Fibroblast of skin of scalp (primary cell): ENCODE data around the gene CDT1. TPM values are rescaled to one million over a fixed set of nuclear protein-coding genes. Genes with fewer than 3 reads are reported as not detected.

Experiments
- DNase-seq: peaks from one replicate; pipeline ENCODE4 v3.0.0-alpha.2; 2013
- polyA plus RNA-seq, 2 experiments: library from polyadenylated mRNA; unstranded; fragments of 120-200 nt; gene quantifications; one replicate each; pipeline ENCODE4 v1.2.1, GENCODE V29; 2013; ENCODE audit not compliant: insufficient read length in 2 of 2

Gene CDT1
- polyA plus RNA-seq (2013, experiment 1 of 2; ENCODE audit: insufficient read length) = 11.0 TPM
- 11.2 TPM for polyA plus RNA-seq (2013, experiment 2 of 2; ENCODE audit: insufficient read length)

DNA sequence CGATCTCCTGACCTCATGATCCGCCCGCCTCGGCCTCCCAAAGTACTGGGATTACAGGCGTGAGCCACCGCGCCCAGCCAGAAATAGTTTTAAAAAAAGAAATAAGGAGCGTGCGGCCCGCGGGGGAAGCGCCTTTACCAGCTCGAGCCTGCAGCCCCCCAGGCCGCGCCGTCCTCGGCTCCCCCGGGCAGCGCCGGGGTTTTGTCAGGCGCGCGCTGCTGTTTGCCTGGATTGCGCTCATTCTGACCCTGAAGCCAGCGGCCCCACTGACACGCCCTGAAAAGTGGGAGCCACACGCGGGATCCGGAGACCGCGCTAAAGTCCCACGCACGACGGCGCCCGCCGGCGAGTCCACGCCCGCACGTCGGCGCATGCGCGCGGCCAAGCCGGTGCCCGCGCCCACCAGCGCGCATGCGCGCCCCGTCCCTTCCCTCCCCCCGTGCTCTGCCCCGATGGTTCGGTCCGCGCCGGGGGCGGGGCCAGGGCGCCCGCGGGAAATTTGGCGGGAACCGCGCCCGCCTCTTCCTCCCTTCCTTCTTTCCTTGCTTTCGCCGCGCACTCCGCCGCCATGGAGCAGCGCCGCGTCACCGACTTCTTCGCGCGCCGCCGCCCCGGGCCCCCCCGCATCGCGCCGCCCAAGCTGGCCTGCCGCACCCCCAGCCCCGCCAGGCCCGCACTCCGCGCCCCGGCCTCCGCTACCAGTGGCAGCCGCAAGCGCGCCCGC lies at the start of gene CDT1:
Gene CDT1, plus strand, starts transcription at position 526 of the 724 bp plus-strand sequence. Its CDS starts 43 bp downstream, at position 569.
- peak; percentile 87 for DNase-seq

DNA sequence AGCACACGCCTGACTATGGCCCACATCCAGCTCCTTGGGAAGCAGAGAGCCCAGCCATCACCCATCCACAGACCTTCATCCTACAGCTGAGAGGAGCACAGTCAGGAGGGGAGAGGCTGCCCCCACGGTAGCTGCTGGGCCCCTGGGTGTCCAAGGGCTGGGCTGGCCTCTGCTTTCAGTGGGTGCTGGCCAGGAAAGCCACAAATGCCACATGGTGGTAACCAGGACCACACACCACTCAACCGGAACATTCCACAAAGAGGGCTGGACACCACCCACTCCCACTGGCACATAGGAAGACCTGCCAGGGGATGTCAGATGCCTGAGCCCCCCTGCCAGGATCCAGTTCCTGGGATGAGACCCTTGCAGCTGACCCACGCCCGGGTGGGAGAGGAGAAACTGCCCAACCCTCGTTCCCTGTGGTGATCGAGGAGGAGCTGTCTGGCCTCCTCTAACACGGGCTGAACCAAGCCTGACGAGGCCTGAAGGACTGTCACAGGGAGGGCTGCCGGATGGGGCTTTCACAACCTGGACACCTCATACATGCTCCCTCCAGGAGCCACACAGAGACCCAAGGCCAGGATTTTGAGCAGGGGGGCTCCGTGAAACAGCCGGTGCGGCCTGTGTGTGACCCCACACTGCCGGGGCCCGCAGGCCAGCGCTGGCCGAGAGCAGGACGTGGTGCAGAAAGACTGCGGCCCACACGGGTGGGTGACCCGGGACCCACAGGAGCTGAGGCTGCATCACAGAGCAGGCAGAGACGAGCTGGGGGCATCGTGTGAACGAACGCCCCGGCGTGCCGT lies 49.3 kb upstream of the CDT1 start:
- DNase-seq = no peak

DNA sequence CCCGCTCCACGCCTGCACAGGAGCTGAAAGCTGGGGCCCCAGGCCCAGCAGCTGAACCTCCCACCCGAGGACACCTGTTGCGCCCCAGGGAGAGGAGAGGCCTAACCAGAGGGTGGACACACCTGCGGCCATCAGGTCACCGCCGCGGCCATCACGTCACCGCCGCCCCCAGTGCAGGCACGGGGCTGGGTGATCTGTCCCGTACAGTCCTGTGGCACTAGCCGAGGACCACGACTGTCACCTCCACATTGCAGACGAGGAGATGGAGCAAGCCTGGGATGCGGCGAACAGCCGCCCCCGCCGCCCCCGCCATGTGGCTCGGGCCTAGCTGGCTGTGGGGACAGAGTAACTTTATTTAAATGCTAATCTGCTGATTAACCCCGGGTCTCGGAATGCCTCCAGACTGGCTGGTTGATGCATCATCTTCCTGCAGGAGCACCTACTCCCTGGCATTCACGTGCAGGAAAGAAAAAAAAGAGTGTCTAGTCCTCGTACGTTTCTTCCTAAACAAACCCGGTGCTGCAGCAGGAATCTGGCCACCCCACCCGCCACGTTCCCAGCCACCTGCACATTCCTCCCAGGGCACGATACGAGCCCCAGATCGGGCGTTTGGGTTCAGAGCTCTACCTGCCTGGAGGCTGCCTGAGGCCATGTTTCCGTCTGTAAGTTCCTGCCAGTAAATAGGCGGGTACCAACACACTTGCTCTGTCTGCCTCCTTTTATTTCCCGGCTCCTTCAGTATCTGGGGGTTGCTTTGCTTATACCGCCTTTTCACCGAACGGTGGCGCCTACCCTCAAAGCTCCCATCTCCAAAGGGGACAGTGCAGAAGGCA lies 48.5 kb upstream of the CDT1 start:
- DNase-seq = no peak

DNA sequence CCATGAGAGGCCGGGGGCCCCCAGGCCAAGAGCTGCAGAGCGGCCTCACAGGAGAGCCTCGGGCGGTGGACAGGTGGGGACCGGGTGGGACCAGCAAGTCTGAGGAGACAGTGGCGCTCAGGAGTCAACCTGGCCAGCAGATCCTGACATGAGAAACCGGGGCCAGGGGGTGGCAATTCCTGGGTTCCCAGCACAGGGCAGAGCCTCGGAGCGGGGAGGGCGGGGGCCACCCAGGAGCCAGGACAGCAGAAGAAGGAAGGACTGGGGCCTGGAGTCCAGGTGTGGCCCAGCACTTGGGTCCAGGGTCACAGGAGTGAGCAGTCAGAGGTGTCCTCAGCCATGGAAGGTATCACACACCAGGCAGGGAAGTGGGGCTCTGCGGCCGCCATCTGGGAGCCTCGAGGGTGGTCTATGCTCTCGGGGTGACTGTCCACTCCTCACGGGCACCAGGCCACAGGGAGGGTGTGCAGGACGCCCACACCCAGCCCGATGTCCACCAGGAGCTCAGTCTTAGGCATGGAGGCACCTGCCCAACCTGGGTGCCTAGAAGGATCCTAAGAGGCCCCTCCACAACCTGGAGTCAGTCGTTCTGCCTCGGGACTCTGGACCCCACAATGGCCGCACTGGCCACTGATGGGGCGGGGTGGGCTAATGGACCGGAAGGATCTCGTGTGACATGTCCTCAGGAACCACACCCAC lies 47.7 kb upstream of the CDT1 start:
- no peak for DNase-seq

DNA sequence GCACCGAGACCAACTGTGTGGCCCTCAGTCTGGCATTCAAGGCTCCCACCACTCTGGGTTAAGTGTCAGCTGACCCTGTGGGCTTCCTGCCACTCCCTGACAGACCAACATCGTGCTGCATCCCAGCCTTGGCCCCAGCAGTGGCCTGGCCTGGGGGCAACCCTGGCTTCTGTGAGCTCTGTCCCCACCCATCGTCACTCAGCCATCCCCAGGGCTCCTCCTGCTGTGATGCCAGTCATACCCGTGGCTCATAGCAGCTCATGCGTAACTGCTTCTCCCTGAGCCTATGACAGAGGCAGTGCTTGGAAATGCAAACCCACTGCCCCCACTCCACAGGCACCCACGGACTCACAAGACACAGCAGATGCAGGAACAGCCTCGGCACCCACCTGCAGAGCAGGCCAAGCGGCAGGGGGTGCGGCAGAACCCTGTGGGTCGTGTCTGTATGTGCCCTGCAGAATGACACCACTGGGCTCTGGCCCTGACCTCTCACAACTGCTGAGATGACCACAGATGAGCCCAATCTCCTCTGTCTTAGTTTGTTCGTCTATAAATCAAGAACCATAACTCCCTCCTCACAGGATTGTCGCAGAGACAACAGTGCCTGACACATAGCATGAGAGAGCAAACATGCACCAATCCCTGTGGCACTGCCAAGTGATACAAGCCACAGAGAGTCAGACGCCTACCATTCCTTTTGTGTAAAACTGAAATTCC lies 45.2 kb upstream of the CDT1 start:
- peak; percentile 29 for DNase-seq

DNA sequence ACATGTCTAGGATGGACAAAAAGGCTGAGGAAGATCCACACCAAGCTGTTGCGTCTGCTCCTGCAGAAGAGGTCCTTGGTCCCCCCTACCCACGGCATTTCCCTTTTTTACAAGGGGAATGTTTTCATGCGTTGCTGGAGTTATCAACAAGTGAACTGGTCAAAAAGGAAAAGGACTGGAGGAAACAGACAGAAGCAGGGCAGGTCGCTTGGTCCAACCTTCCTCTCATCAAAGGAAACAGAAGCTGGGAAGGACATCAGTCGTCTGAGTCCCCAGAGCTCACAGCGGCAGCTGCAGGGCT lies 44.7 kb upstream of the CDT1 start:
- DNase-seq = no peak

DNA sequence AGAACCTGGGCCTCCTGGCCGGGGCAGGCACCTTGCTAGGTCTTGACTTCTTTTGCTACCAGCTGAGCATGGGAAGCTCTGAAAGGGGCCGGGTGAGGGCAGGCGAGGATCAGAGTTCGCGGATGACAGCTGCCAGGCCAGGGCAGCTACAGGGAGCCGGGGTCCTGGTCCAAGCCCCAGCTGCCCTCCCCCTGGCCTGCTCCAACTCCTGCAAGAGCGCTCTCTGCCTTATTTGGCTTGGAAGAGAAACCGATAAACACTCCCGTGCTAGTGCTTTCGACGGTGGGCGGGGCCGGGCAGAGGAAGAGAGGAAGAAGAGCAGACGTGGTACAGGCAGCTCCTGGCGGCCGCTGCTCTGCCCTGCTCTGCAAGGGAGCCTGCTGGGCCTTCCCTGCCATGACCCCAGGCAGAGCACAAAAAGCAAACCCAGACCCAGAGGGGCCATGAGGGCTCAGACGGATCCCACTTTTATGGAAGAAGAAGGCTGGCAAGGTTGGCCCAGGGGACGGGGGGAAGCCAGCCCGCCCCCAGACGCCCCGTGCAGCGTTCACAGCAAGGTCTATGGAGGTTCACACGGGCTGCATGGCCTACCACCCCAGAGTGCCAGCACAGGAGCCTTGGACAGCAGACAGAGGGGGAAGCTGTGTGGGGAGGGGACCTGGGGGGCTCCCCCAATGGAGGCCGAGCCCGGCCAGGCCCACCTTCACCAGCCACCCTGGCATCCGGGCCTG lies 44.2 kb upstream of the CDT1 start:
- DNase-seq = peak; percentile 39

DNA sequence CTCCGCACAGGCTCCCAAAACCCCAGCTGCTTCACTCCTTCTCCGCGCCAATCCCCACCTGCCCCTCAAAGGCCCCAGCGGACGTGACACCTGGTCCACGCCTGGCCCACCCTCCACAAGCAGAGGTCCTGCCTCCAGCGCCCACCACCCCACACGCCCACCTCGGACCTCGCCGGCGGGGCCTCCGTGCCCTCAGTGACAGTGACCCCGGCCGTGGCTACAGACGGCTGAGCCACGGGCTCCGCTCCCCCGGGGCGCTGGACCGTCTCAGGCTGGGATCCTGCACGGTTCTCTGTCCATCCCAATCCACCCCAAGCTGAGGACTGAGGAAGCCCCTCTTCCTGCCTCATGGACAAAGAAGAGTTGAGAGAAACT lies 43.6 kb upstream of the CDT1 start:
- DNase-seq = no peak

DNA sequence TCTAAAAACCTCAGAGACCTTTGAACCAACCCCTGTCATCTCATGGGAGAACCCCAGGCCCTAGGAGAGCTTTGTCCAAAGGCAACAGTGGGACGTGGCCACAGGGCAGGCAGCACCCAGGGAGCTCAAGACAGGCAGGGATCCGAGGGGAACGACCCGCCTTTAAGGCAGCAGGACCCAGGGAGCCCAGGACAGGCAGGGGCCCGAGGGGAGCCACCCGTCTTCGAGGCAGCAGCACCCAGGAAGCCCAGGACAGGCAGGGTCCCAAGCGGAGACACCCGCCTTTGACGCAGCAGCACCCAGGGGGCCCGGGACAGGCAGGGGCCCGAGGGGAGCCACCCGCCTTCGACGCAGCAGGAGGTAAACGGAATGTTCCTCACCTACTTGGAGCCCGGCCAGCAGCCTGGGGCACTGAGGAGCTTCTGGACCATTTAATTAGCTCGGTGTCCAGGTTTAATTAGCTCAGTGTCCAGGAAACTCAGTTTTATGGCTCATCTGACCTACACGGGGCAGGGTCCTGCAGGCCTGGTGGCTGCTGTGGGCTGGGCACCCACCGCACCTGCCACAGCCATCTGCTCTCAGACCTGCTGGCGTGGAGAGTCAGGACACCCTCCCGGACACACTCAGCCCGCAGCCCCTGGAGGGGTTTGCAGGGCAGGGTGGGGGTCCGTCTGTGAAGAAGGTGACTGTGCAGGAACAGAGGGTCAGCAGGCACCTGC lies 43.0 kb upstream of the CDT1 start:
- no peak for DNase-seq

DNA sequence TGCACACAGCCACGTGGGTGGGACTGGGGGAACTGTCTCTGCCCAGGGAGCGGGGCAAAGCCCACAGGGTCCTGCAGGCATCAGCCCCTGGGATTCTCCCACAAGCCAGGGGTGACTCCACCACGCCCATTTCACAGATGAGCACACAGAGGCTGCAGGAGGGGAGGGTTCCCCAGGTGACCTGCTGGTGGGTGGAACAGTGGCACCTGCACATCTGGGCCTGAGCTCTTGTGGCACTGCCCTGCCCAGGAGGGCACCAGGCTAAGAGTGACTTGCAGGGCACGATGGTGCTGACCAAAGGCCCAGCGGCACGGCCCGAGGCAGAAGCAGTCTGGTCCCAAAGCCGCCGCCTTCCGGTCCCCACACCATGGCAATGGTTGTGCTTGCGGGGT lies 42.5 kb upstream of the CDT1 start:
- no peak for DNase-seq

DNA sequence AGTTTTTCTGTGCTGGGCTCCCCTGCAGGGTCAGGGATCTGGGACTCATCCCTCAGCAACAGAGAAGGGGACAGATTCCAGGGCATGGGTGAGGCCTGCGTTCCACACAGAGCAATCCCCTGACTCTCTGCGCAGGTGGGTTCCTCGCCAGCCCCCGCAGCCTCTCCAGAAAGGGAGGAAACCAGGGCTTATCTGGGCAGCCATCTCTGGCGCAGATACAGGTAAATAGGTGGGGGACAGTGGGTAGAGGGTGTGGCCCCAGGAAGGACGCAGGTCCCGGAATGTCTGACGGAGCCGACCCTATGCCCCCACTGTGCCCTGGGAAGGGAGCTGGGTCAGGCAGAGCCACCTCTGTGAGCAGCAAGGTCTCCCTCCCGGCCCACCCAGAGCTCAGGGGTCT lies 41.8 kb upstream of the CDT1 start:
- no peak for DNase-seq

DNA sequence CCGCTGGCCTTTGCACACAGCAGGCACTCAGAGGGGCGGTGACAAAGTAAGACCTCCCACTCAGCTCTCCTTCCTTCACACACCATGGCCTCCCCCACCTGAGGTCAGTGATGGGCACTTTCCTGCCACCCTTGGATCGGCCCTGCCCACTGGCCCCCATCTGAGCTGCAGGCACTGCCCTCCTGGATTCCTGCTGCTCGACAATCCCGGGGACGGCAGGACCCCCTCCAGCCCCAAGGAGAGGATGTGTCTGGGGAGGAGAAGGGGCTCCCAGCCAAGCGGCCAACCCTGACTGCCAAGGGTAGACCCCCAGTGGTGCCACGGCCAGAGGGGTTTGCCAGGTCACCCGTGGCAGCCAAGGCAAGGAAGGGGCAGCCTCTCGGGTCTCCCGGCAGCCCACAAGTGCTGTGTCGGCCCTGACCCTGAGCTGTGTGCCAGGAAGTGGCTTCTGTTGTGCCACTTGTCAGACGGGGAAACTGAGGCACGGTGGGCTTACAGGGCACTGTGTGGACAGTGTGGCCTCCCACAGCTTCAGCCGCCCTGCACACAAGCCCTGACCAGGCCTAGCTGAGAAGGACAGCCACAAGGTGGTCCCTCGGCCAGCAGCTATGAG lies 41.2 kb upstream of the CDT1 start:
- no peak for DNase-seq

DNA sequence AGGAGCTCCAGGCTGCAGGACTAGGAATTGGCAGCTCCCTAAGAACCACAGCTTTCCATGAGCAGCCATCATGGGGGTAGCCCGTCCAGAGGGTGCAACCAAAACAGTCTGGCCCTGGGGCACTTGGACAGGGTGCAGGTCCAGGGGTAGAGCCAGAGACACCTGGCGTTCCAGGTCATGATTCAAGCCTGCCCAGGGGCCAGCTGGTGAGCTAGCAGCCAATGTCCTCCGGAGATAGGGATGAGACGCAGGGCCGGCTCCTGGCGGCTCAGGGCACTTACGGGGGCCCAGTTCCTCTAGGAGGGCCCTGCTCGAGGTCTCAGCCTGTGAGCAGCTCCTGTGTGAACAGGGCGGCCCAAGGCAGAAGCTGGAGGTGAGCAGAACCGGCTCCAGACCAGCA lies 40.6 kb upstream of the CDT1 start:
- DNase-seq = no peak

DNA sequence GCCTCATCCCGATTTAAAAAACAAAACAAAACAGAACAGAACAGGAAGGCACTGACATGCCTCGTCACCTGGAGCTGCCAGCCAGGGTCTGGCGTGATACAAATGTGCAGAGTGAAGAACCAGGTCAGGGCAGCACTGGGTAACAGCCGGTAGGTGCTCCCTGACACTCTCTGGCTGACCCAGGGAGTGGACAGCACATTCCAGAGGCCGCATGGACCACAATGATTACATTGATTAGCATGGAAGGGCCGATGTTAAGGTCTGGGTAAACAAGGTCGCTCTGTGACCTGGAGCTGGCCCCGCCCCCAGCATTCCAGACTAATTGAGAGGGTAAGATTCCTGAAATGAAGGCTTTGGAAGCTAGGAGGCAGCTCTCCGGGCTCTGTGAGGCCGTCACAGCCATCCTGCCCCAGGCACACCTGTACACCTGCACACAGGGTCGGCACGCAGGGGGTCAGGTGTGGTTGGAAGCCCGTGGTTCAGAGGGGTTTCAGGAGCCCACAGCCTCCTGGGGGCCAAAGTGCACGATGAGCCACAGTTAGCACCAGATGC lies 40.0 kb upstream of the CDT1 start:
- DNase-seq = no peak

DNA sequence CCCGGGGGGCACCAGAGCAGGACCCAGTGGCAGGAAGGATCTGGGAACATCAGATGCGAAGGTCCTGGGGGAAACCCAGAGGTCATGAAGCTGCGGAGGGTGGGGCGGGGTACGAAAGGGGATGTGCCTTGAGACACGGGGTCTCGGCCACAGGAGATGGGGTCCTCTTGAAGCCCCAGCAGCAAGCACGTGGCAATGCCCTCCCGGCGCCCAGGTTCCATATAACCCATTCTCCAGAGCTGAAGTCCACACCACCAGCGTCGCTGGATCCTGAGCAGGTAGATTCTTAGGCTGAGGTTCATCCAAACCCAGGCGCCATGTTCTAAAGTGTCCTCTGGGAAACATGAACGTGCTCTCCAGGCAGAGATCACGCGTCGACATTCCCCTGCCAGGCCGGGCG lies 39.5 kb upstream of the CDT1 start:
- no peak for DNase-seq

DNA sequence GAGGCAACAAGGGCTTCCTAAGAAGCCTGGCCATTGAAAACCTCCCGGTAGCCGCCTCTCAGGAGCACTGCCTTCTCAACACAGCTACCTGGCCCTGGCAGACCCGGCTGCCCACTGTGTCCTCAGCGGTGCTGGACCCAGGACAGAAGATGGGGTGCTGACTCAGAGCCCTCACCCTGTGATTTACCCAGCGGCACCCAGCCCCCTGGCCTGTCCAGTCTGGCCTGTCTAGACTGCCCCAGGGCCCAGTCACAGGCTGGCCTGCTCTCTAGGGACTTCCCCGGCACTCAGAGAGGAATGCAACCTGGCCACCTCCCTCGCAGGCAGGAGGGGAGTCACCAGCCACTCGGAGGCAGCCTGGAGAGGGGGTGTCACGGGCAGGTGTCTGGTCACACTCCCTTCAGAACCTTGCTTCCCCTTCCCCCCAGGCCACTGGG lies 38.7 kb upstream of the CDT1 start:
- DNase-seq = no peak

DNA sequence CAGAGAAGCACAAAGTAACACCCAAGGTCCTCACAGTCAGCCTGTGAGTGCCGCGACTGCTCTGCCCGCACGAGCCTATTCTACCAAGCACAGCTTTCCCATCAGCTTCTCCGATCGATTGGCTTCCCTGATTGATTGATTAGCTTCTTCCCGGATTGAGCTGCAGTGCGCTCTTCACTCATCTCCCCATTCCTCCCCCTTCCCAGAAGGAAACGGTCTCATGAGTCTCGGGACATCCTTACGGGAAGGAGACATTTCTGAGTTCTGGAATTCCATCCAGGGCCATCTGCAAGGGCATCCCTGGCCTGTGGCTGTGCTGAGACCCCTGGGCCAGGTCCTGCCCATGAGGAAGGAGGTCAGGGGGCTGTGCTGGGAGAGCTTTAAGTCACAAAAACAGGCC lies 36.6 kb upstream of the CDT1 start:
- no peak for DNase-seq

DNA sequence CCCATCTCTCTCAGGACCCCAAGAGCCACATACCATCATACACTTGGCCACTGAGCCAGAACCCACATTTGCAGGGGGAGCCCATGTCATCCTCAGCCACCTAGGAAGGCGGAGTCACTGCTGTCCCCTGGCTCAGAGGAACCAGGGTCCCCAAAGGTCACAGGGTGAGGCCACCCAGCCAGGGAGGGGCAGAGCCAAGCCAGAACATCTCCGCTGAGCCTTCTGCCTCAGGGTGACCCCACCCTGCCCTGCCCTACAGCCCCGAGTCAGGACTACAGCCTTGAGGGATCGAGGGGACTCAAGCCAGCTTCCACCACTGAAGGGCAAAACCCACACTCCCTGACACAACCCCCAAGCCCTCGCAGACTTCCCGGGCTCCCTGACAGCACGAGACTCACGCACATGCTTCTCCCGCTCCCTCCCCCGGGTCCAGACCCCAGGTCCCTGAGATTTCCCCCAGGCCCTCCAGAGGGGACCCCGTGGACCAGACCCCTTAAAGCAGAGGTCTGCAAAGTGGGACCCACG lies 36.0 kb upstream of the CDT1 start:
- no peak for DNase-seq

DNA sequence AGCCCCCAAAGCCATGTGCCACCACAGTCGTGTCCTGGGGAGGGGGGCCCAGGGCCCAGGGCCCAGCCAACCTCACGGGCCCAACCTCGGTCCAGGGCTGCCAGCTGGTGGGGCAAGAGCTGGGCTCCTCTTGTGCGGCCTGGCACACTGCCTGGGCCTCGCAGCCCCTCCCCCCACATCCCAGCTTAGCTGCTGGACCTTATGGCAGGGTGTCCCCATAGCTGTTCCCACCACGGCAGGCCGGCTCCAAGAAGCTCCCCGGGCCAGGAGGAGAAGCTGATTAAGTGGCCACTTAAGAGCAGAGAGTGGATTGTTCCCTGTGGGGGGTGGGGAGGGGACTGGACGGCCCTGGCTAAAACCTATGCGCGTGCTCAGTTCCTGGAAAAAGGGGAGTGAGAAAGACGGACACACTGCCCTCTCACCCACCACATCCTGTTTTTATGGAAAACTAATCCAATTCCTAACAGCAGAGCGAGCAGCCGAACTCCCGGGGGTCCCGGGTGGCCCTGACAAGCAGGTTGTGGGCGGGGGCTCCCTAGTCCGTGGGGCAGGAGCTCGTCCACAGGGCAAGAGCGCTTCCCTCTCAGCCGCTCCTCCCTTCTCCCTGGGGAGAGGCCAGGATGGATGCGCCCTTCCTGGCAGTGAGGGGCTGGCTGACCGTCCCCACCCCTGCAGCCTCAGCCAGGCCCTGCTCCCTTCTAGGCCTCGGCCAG lies 35.4 kb upstream of the CDT1 start:
- DNase-seq = peak; percentile 46
